ENCODE results near the gene SLCO3A1. TPM values are rescaled to one million over a fixed set of nuclear protein-coding genes. Genes with fewer than 3 reads are reported as not detected.

The SLCO3A1 gene
- total RNA-seq, 2 experiments from 2014 or later, result 29.5 to 30.4 TPM

DNA sequence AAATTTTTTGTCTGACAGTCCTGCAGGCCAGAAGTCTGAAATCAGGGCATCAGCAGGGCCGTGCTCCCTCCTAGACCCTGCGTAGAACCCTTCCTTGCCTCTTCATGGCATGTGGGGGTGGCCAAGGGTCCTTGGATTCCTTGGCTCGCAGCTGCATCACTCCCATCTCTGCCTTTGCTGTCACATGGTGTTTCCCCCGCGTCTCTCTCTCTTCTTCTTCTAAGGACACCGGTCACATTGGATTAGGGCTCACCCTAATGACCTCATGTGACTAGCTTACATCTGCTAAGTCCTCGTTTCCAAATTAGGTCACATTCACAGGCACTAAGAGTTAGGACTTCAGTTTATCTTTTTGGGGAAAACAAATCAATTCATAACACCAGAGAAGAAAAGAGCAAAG lies 12.0 kb downstream of the SLCO3A1 start:
- CTCF ChIA-PET, result no interaction called here

DNA sequence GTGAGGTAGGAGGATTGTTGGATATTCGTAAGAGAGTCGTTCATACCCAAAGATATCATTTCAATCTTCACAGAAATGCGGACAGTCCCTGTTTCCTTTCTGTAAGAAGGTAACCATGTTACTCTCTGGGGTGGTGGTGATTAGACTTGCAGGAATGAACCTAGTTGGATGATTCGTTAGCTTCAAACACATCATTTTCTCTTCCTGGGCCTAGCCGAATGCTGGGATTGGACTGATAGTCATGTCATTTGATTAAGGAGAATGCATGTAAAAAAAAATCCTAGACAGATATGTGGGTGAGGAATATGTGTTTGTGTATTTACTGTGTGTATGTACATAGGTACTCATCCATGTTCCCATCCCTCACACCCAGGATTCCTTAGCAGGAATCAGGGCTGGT lies 12.4 kb downstream of the SLCO3A1 start:
- ChIA-PET CTCF (interaction anchor here (1.1 to 1.3 kb wide), 2 partner anchors 20 to 24 kb away, joined by 3 to 4 read pairs; no protein-coding TSS in a partner anchor), POLR2A (no interaction called here)
- Mint-ChIP-seq H3K4me1 (ENCODE audit: low read depth) (peaks cover 92% of the 10 kb centered on the region), H3K36me3 (ENCODE audit: low read depth) (peaks cover 5% of the 10 kb centered on the region), H3K4me3 (peak overlapping the region; percentile 1), H3K9me3 (no peaks in the 10 kb centered on the region), H3K27me3 (no peaks in the 10 kb centered on the region), H3K27ac (peak overlapping the region; percentile 35)
- H3K4me1 ChIP-seq (ENCODE audit: insufficient read depth, low read length), result peaks cover 81% of the 10 kb centered on the region
- ATAC-seq (ENCODE audit: poor library complexity), result no peak
- no peak overlapping the region for H3K27ac ChIP-seq (ENCODE audit: low read depth in 1 of 2, low read length in 2 of 2)
- no peaks in the 10 kb centered on the region for H3K9me3 ChIP-seq (ENCODE audit: control insufficient read depth in 1 of 2, insufficient read depth in 1 of 2, low read length in 2 of 2)
- H3K4me3 ChIP-seq (ENCODE audit: low read length), result no peak overlapping the region
- intact Hi-C loops (cut with DNase I, micrococcal nuclease), result loop anchor here in 1 of 2 experiments (10.0 kb wide), 1 partner anchor 161 kb away; no protein-coding TSS in a partner anchor
- no peak for DNase-seq
- TF ChIP-seq, protein P1, sequence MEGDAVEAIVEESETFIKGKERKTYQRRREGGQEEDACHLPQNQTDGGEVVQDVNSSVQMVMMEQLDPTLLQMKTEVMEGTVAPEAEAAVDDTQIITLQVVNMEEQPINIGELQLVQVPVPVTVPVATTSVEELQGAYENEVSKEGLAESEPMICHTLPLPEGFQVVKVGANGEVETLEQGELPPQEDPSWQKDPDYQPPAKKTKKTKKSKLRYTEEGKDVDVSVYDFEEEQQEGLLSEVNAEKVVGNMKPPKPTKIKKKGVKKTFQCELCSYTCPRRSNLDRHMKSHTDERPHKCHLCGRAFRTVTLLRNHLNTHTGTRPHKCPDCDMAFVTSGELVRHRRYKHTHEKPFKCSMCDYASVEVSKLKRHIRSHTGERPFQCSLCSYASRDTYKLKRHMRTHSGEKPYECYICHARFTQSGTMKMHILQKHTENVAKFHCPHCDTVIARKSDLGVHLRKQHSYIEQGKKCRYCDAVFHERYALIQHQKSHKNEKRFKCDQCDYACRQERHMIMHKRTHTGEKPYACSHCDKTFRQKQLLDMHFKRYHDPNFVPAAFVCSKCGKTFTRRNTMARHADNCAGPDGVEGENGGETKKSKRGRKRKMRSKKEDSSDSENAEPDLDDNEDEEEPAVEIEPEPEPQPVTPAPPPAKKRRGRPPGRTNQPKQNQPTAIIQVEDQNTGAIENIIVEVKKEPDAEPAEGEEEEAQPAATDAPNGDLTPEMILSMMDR (IDR thresholded peaks at IDR 0.05), result no peak
- peaks cover 2% of the 10 kb centered on the region for H3K36me3 ChIP-seq (ENCODE audit: insufficient read depth, low read length)
- no peaks in the 10 kb centered on the region for H3K27me3 ChIP-seq (ENCODE audit: control insufficient read depth in 1 of 2, insufficient read depth in 2 of 2, low read length in 2 of 2)

More for the DNA sequence above, 12.0 kb downstream of the SLCO3A1 start:
- POLR2A ChIA-PET, result no interaction called here
- Histone ChIP-seq H3K4me3 (ENCODE audit: low read length) (no peak overlapping the region), H3K27me3 (ENCODE audit: control insufficient read depth in 1 of 2, insufficient read depth in 2 of 2, low read length in 2 of 2) (no peaks in the 10 kb centered on the region), H3K36me3 (ENCODE audit: insufficient read depth, low read length) (peaks cover 5% of the 10 kb centered on the region), H3K9me3 (ENCODE audit: control insufficient read depth in 1 of 2, insufficient read depth in 1 of 2, low read length in 2 of 2) (no peaks in the 10 kb centered on the region), H3K4me1 (ENCODE audit: insufficient read depth, low read length) (peaks cover 85% of the 10 kb centered on the region), H3K27ac (ENCODE audit: low read depth in 1 of 2, low read length in 2 of 2) (no peak overlapping the region)
- DNase-seq (no peak), ATAC-seq (ENCODE audit: poor library complexity) (no peak)
- intact Hi-C loops (cut with DNase I, micrococcal nuclease), result loop anchor here in 1 of 2 experiments (10.0 kb wide), 1 partner anchor 161 kb away; no protein-coding TSS in a partner anchor
- H3K4me1 Mint-ChIP-seq (ENCODE audit: low read depth), result peaks cover 92% of the 10 kb centered on the region
- H3K36me3 Mint-ChIP-seq (ENCODE audit: low read depth), result peaks cover 2% of the 10 kb centered on the region
- peak overlapping the region; percentile 1 for H3K4me3 Mint-ChIP-seq
- TF ChIP-seq, protein P1 (IDR thresholded peaks at IDR 0.05), result no peak
- H3K27me3 Mint-ChIP-seq, result no peaks in the 10 kb centered on the region
- H3K27ac Mint-ChIP-seq, result no peak overlapping the region
- no peaks in the 10 kb centered on the region for H3K9me3 Mint-ChIP-seq

DNA sequence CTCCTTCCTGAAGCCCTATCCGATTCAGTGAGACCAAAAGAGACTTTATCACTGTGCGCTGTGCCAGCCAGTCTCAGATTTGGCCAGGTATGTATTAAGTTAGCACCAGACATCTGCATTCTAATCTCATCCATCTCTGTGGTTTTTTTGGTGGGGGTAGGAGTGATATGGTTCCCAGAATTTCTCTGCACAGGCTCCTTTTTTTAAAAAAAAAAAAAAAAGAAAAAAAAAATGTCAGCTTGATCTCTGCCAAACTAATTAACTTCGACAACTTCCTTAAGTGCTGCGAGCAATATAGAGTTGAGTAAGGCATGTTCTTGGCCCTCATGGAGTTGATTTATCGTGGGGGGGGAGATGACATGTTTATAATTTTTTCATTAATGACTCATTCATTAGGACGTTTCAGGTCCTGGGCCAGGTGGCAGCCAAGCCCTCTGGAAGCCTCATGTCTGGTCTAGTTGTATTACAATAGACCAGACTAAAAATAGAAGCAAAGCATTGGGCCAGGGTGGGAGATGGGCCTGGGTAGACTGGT lies 12.9 kb downstream of the SLCO3A1 start:
- no peak overlapping the region for H3K4me3 ChIP-seq (ENCODE audit: low read length)
- peak overlapping the region; percentile 57 for H3K4me3 Mint-ChIP-seq
- H3K4me1 Mint-ChIP-seq (ENCODE audit: low read depth), result peaks cover 92% of the 10 kb centered on the region
- ATAC-seq (ENCODE audit: poor library complexity) (peak; percentile 30), DNase-seq (peak in 2 of 14 experiments; percentile 57 to 60)
- peaks cover 5% of the 10 kb centered on the region for H3K36me3 Mint-ChIP-seq (ENCODE audit: low read depth)
- H3K27me3 ChIP-seq (ENCODE audit: control insufficient read depth in 1 of 2, insufficient read depth in 2 of 2, low read length in 2 of 2), result no peaks in the 10 kb centered on the region
- TF ChIP-seq, protein P1 (IDR thresholded peaks at IDR 0.05), result no peak
- ChIA-PET CTCF (interaction anchor here (1.1 to 1.7 kb wide), 3 partner anchors 14 to 23 kb away, joined by 3 to 7 read pairs (median 4); no protein-coding TSS in a partner anchor), POLR2A (interaction anchor here (1.5 kb wide), 1 partner anchor 9 kb away, joined by 4 read pairs; no protein-coding TSS in a partner anchor)
- intact Hi-C loops (cut with DNase I, micrococcal nuclease), result loop anchor here in 1 of 2 experiments (10.0 kb wide), 1 partner anchor 162 kb away; no protein-coding TSS in a partner anchor
- peaks cover 81% of the 10 kb centered on the region for H3K4me1 ChIP-seq (ENCODE audit: insufficient read depth, low read length)
- no peak overlapping the region for H3K27ac ChIP-seq (ENCODE audit: low read depth in 1 of 2, low read length in 2 of 2)
- H3K27me3 Mint-ChIP-seq, result no peaks in the 10 kb centered on the region
- H3K9me3 Mint-ChIP-seq, result no peaks in the 10 kb centered on the region
- H3K9me3 ChIP-seq (ENCODE audit: control insufficient read depth in 1 of 2, insufficient read depth in 1 of 2, low read length in 2 of 2), result no peaks in the 10 kb centered on the region
- H3K27ac Mint-ChIP-seq, result peak overlapping the region; percentile 35
- no peaks in the 10 kb centered on the region for H3K36me3 ChIP-seq (ENCODE audit: insufficient read depth, low read length)

Data from CD4-positive, alpha-beta T cell (primary cell).